Activated CD4-positive, alpha-beta T cell treated with anti-CD3 and anti-CD28 coated beads, Interleukin-2, amount 10 ng/mL, durations not matched to agents 7 days and 5 days (primary cell): ENCODE data around the gene SPACA7. TPM values are rescaled to one million over a fixed set of nuclear protein-coding genes. Genes with fewer than 3 reads are reported as not detected.

Source experiments
- CTCF ChIA-PET: fragments of 350-600 bp; sonication (Branson Sonifier 250); formaldehyde crosslinking; loops from one replicate; lab custom pipeline; 2021; ENCODE audit warnings: antibody characterized with exemption; lab: Charles Lee
- POLR2A ChIA-PET: fragments of 350-600 bp; sonication (Branson Sonifier 250); formaldehyde crosslinking; loops from one replicate; lab custom pipeline; 2021; ENCODE audit warnings: antibody characterized with exemption; lab: Charles Lee
- DNase-seq: peaks from one replicate; pipeline ENCODE4 v3.0.0-alpha.2; 2020
- H3K27ac Mint-ChIP-seq: one replicate; pipeline ENCODE4 v1.8.0; 2021; ENCODE audit warnings: mild to moderate bottlenecking, moderate library complexity, mixed read lengths
- H3K27me3 Mint-ChIP-seq: one replicate; pipeline ENCODE4 v1.8.0; 2021; ENCODE audit warnings: mixed read lengths
- H3K36me3 Mint-ChIP-seq: one replicate; pipeline ENCODE4 v1.8.0; 2021; ENCODE audit warnings: low read depth, mixed read lengths
- H3K4me1 Mint-ChIP-seq: one replicate; pipeline ENCODE4 v1.8.0; 2021; ENCODE audit warnings: mixed read lengths
- H3K4me3 Mint-ChIP-seq: one replicate; pipeline ENCODE4 v1.8.0; 2021; ENCODE audit warnings: mild to moderate bottlenecking, moderate library complexity, mixed read lengths
- H3K9me3 Mint-ChIP-seq: one replicate; pipeline ENCODE4 v1.8.0; 2021; ENCODE audit warnings: mixed read lengths
- total RNA-seq, 2 experiments: library from RNA; stranded (reverse); gene quantifications; one replicate each; pipeline ENCODE4 v1.2.3, GENCODE V29; 2021

Gene SPACA7
- total RNA-seq, 2 experiments from 2014 or later: not detected

- peaks cover 7% of the 10 kb centered on the region for H3K27me3 Mint-ChIP-seq
- no peak overlapping the region for H3K4me3 Mint-ChIP-seq
- no peak for DNase-seq
- H3K27ac Mint-ChIP-seq: no peak overlapping the region
- H3K9me3 Mint-ChIP-seq: no peaks in the 10 kb centered on the region
- ChIA-PET CTCF (no interaction called here), POLR2A (no interaction called here)
- H3K4me1 Mint-ChIP-seq: no peaks in the 10 kb centered on the region
- H3K36me3 Mint-ChIP-seq: no peaks in the 10 kb centered on the region
Measured at GRCh38 chr13:112447761-112448603, 71.8 kb downstream of the SPACA7 start.

- no peaks in the 10 kb centered on the region for H3K4me1 Mint-ChIP-seq
- no peak overlapping the region for H3K4me3 Mint-ChIP-seq
- H3K36me3 Mint-ChIP-seq: no peaks in the 10 kb centered on the region
- ChIA-PET CTCF (no interaction called here), POLR2A (no interaction called here)
- H3K27ac Mint-ChIP-seq: no peak overlapping the region
- no peak for DNase-seq
- H3K9me3 Mint-ChIP-seq: no peaks in the 10 kb centered on the region
- peaks cover under 1% of the 10 kb centered on the region for H3K27me3 Mint-ChIP-seq
Measured at GRCh38 chr13:112448621-112449544, 72.7 kb downstream of the SPACA7 start.

- DNase-seq: no peak
- Mint-ChIP-seq H3K9me3 (no peaks in the 10 kb centered on the region), H3K4me3 (no peak overlapping the region), H3K4me1 (no peaks in the 10 kb centered on the region), H3K36me3 (no peaks in the 10 kb centered on the region), H3K27ac (no peak overlapping the region), H3K27me3 (no peaks in the 10 kb centered on the region)
- ChIA-PET CTCF (no interaction called here), POLR2A (no interaction called here)
Measured at GRCh38 chr13:112449545-112449930, 73.4 kb downstream of the SPACA7 start.

GRCh38 chr13:112450118-112450903 lies 74.2 kb downstream of the SPACA7 start:
- no peaks in the 10 kb centered on the region for H3K27me3 Mint-ChIP-seq
- ChIA-PET CTCF (no interaction called here), POLR2A (no interaction called here)
- H3K9me3 Mint-ChIP-seq: no peaks in the 10 kb centered on the region
- H3K4me3 Mint-ChIP-seq: no peak overlapping the region
- DNase-seq: no peak
- no peaks in the 10 kb centered on the region for H3K4me1 Mint-ChIP-seq
- H3K27ac Mint-ChIP-seq: no peak overlapping the region
- no peaks in the 10 kb centered on the region for H3K36me3 Mint-ChIP-seq

- H3K27me3 Mint-ChIP-seq: no peaks in the 10 kb centered on the region
- no peak for DNase-seq
- H3K36me3 Mint-ChIP-seq: no peaks in the 10 kb centered on the region
- H3K9me3 Mint-ChIP-seq: no peaks in the 10 kb centered on the region
- POLR2A ChIA-PET: no interaction called here
- CTCF ChIA-PET: no interaction called here
- no peaks in the 10 kb centered on the region for H3K4me1 Mint-ChIP-seq
- no peak overlapping the region for H3K4me3 Mint-ChIP-seq
- no peak overlapping the region for H3K27ac Mint-ChIP-seq
Measured at GRCh38 chr13:112450904-112451240, 74.7 kb downstream of the SPACA7 start.

- no peak for DNase-seq
- H3K4me3 Mint-ChIP-seq: no peak overlapping the region
- H3K9me3 Mint-ChIP-seq: no peaks in the 10 kb centered on the region
- no peaks in the 10 kb centered on the region for H3K27me3 Mint-ChIP-seq
- H3K36me3 Mint-ChIP-seq: no peaks in the 10 kb centered on the region
- ChIA-PET CTCF (no interaction called here), POLR2A (no interaction called here)
- no peaks in the 10 kb centered on the region for H3K4me1 Mint-ChIP-seq
- H3K27ac Mint-ChIP-seq: no peak overlapping the region
Measured at GRCh38 chr13:112451512-112452379, 75.6 kb downstream of the SPACA7 start.

GRCh38 chr13:112452380-112453206 lies 76.4 kb downstream of the SPACA7 start:
- no peak overlapping the region for H3K27ac Mint-ChIP-seq
- ChIA-PET CTCF (no interaction called here), POLR2A (no interaction called here)
- H3K4me3 Mint-ChIP-seq: no peak overlapping the region
- H3K27me3 Mint-ChIP-seq: no peaks in the 10 kb centered on the region
- H3K9me3 Mint-ChIP-seq: no peaks in the 10 kb centered on the region
- no peaks in the 10 kb centered on the region for H3K36me3 Mint-ChIP-seq
- DNase-seq: no peak
- H3K4me1 Mint-ChIP-seq: no peaks in the 10 kb centered on the region

- Mint-ChIP-seq H3K9me3 (no peaks in the 10 kb centered on the region), H3K27me3 (no peaks in the 10 kb centered on the region), H3K36me3 (no peaks in the 10 kb centered on the region), H3K4me3 (no peak overlapping the region), H3K27ac (no peak overlapping the region), H3K4me1 (no peaks in the 10 kb centered on the region)
- DNase-seq: no peak
- POLR2A ChIA-PET: no interaction called here
- CTCF ChIA-PET: no interaction called here
Measured at GRCh38 chr13:112453207-112453829, 77.2 kb downstream of the SPACA7 start.

GRCh38 chr13:112453874-112454647 lies 77.9 kb downstream of the SPACA7 start:
- DNase-seq: no peak
- Mint-ChIP-seq H3K4me1 (no peaks in the 10 kb centered on the region), H3K27me3 (no peaks in the 10 kb centered on the region), H3K36me3 (no peaks in the 10 kb centered on the region), H3K4me3 (no peak overlapping the region), H3K9me3 (no peaks in the 10 kb centered on the region), H3K27ac (no peak overlapping the region)
- CTCF ChIA-PET: no interaction called here
- POLR2A ChIA-PET: no interaction called here

GRCh38 chr13:112454648-112455334 lies 78.6 kb downstream of the SPACA7 start:
- POLR2A ChIA-PET: no interaction called here
- no peaks in the 10 kb centered on the region for H3K36me3 Mint-ChIP-seq
- H3K4me3 Mint-ChIP-seq: no peak overlapping the region
- no peaks in the 10 kb centered on the region for H3K4me1 Mint-ChIP-seq
- peaks cover 6% of the 10 kb centered on the region for H3K27me3 Mint-ChIP-seq
- CTCF ChIA-PET: no interaction called here
- no peak for DNase-seq
- no peak overlapping the region for H3K27ac Mint-ChIP-seq
- H3K9me3 Mint-ChIP-seq: no peaks in the 10 kb centered on the region
